NCI-H2107 treated with DMSO at 0.1 percent for 48 hours (cell line): ENCODE data around the gene SH3RF3.

Source experiments
- DNase-seq: peaks from one replicate; lab custom pipeline; 2025; ENCODE audit not compliant: unreplicated experiment; lab: John Stamatoyannopoulos, UW

Gene SH3RF3

GRCh38 chr2:109233643-109234042 is 104.6 kb downstream of the SH3RF3 start:
- no peak for DNase-seq

- no peak for DNase-seq
Observed at GRCh38 chr2:109234355-109234754, 105.3 kb downstream of the SH3RF3 start.

GRCh38 chr2:109236147-109236546 is 107.1 kb downstream of the SH3RF3 start:
- DNase-seq: no peak

GRCh38 chr2:109237792-109238191 is 108.8 kb downstream of the SH3RF3 start:
- DNase-seq: no peak

GRCh38 chr2:109238580-109238979 is 109.6 kb downstream of the SH3RF3 start:
- no peak for DNase-seq

GRCh38 chr2:109239720-109240119 is 110.7 kb downstream of the SH3RF3 start:
- DNase-seq: no peak

- no peak for DNase-seq
Observed at GRCh38 chr2:109242210-109242653, 113.2 kb downstream of the SH3RF3 start.

GRCh38 chr2:109242654-109243331 is 113.8 kb downstream of the SH3RF3 start:
- DNase-seq: no peak

GRCh38 chr2:109243526-109244303 is 114.7 kb downstream of the SH3RF3 start:
- no peak for DNase-seq

GRCh38 chr2:109244304-109244582 is 115.2 kb downstream of the SH3RF3 start:
- DNase-seq: no peak

- no peak for DNase-seq
Observed at GRCh38 chr2:109244750-109245382, 115.9 kb downstream of the SH3RF3 start.

GRCh38 chr2:109246176-109246575 is 117.2 kb downstream of the SH3RF3 start:
- DNase-seq: no peak

- DNase-seq: no peak
Observed at GRCh38 chr2:109246616-109247015, 117.6 kb downstream of the SH3RF3 start.

GRCh38 chr2:109247340-109247739 is 118.3 kb downstream of the SH3RF3 start:
- DNase-seq: no peak

GRCh38 chr2:109247812-109248211 is 118.8 kb downstream of the SH3RF3 start:
- DNase-seq: no peak

- no peak for DNase-seq
Observed at GRCh38 chr2:109248590-109248989, 119.6 kb downstream of the SH3RF3 start.

- DNase-seq: no peak
Observed at GRCh38 chr2:109253217-109253616, 124.2 kb downstream of the SH3RF3 start.

- no peak for DNase-seq
Observed at GRCh38 chr2:109254174-109254904, 125.3 kb downstream of the SH3RF3 start.

GRCh38 chr2:109255654-109256053 is 126.6 kb downstream of the SH3RF3 start:
- DNase-seq: no peak

GRCh38 chr2:109256111-109256510 is 127.1 kb downstream of the SH3RF3 start:
- no peak for DNase-seq

- no peak for DNase-seq
Observed at GRCh38 chr2:109256921-109257320, 127.9 kb downstream of the SH3RF3 start.

- DNase-seq: no peak
Observed at GRCh38 chr2:109257653-109258052, 128.6 kb downstream of the SH3RF3 start.
